GM18511 (cell line): ENCODE data around the gene DUOXA2.
"Not testable (repeated sequence)": the region's sequence is repeated elsewhere in the genome, so short reads cannot be mapped to it uniquely, and the experiment has no call there.

Source experiments
- ATAC-seq: cut with Tn5 transposase; IDR thresholded peaks from one replicate; pipeline ENCODE4 v1.9.1; 2021; ENCODE audit warnings: mild to moderate bottlenecking, moderate library complexity; ENCODE audit not compliant: unreplicated experiment

DUOXA2 gene

GRCh38 chr15:45114076-45114750 is at the start of gene DUOXA2, which contains the start of gene DUOX2:
Gene DUOXA2 (plus strand): TSS chr15:45114326. CDS start chr15:45114606, 280 bp downstream.
Gene DUOX2 (minus strand): TSS chr15:45114172. CDS start chr15:45113411, 761 bp downstream.
- ATAC-seq, result no peak

DNA sequence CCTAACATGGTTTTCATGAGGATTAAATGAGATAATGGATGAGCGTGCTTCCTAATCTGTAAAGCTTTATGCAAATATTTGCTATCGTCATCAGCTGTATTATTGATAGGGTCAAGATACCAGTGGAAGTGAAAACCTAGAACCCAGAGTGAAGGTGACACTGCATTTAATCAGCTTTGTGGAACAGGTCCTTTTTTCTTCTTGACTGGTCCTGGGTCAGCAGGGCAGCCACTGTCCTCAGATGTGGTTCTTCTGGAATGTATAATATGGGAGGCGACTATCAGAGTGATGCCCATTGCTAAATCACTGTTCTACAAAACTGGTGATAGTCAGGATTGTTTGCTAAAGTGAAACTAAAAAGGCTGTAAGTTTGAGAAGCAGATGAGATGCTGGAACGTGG is 49.7 kb upstream of the DUOXA2 start:
- no peak for ATAC-seq

DNA sequence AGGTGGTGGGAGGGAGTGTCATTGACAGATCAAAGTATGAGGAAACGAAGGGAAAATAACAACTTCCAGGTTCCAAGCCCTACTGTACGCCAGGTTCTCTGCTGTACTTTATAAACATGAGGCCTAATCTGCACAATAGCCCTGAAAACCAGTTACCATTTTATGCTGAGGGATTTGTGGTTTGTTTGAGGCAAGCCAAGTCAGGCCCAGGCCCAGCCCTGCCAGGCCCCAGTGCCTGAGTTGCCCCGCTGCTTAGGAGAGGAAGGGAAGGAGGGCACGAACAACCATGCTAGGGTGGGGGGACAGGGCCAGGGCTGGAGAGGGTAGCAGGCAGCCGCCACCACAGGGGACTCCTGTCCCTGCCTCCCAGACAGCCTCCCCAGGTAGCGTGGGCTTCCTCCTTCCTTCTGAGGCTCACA is 44.2 kb upstream of the DUOXA2 start:
- ATAC-seq, result not testable (repeated sequence)

GRCh38 chr15:45073602-45074001 is 40.5 kb upstream of the DUOXA2 start:
- not testable (repeated sequence) for ATAC-seq

DNA sequence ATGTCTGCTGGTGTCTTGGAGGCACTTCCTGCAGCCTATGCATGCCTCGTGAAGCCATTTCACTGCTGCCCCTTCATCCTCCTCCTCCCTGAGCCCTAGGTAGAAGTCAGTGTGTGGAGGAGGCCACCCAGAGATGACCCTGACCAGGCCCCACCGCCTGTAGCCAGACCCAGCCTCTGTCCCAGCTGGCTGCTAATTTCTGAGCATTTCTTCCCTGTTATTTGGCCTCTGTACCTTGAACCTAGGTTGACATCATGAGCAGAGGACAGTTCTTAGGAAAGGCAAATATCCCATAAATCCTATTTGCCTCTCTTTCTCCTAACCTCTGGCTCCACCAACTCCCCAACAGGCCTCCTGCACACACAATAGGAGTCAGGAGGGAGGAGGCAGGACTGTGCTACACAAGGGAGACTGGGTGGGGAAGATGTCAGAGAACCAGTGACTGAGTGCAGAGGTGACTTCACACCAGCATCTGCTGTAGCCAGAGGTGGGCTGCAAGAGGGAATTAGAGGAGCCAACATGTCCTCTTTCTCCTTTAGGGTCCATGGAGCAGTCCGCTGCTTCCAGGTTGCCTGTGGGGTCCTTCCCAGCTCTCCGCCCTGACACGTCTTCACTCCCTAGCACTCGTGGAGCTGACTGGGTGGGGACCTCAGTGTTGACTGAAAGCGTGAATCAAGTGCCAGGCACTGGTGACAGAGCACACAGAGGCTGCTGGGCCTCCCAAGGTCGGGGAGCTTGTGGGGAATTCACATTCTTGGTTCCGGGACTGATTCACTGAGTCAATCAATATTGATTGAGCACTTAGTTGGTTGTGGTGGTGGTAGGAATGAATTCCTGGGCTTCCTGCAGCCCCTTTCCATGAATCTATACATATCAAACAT is 38.4 kb upstream of the DUOXA2 start:
- not testable (repeated sequence) for ATAC-seq

GRCh38 chr15:45077391-45077790 is 36.7 kb upstream of the DUOXA2 start:
- not testable (repeated sequence) for ATAC-seq

- not testable (repeated sequence) for ATAC-seq
Observed at GRCh38 chr15:45079201-45079600, 34.9 kb upstream of the DUOXA2 start.

DNA sequence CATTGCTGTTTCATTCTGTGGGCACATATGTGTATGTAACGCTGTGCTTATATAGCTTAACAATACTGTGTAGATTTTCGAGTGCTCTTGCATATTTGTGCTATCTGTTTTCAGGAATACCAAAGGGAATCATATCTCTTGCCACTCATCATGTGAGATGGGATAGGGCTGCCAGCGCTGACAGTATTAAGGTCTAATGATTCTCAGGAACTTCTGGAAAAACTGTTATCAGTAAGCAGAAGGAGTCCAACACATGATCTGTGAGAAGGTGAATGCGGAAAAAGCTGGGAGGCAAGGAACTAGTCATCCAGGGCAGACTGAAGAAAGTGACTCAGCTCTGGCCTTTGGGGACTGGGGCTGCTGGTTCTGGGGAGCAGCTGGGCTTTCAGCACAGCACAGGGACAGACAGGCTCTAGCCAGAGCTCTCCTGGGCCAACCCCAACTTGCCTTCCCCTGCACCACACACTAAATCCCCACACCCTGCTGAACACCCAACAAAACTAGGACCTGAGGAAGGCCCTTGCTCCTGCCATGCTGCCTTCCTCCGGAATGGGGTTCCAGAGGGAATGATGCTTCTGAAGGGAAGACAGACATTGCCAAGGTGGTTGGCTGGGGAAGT is 34.4 kb upstream of the DUOXA2 start:
- ATAC-seq, result not testable (repeated sequence)

DNA sequence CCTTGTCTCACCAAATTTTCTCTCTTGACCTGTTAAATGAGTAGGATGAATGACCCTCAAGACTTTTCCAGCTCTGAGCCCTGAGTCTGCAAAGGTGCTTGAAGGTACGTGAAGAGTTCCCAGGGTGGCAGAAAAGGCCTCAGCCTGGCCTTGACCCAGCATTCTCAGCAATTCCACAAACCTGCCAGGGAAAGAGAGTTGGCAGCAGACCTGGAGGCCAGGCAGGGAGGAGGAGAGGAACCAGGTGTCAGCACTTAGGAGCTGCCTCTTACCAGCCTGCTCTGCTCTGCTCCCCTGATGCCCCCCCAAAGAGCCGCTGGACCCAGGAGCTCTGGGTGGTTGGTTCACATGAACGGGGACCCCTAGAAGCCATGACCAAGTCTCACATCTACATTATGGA is 33.5 kb upstream of the DUOXA2 start:
- not testable (repeated sequence) for ATAC-seq

GRCh38 chr15:45082412-45082811 is 31.7 kb upstream of the DUOXA2 start:
- ATAC-seq, result not testable (repeated sequence)

- ATAC-seq, result no peak
Observed at GRCh38 chr15:45083223-45083622, 30.9 kb upstream of the DUOXA2 start.

DNA sequence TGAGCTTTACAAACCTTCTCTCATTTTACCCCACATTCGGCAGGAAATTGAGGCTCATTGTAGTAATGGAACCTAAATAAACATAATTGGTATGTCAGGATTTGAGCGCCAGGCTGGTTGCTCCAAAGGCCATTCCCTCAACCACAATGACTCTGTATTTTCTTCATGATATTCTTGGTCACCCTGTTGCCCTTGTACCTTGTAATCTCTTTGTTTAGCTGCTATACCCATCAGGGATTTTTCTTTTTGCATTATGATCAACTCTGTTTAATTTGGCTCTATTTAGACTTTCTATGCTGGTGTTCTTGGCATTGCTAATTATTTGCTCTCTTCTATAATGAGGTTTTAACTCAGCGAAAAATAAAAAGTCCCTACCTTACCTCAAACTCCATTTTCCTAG is 30.0 kb upstream of the DUOXA2 start:
- ATAC-seq, result no peak

- ATAC-seq, result no peak
Observed at GRCh38 chr15:45087513-45087912, 26.6 kb upstream of the DUOXA2 start.

- ATAC-seq, result no peak
Observed at GRCh38 chr15:45088801-45089711, 25.1 kb upstream of the DUOXA2 start.

DNA sequence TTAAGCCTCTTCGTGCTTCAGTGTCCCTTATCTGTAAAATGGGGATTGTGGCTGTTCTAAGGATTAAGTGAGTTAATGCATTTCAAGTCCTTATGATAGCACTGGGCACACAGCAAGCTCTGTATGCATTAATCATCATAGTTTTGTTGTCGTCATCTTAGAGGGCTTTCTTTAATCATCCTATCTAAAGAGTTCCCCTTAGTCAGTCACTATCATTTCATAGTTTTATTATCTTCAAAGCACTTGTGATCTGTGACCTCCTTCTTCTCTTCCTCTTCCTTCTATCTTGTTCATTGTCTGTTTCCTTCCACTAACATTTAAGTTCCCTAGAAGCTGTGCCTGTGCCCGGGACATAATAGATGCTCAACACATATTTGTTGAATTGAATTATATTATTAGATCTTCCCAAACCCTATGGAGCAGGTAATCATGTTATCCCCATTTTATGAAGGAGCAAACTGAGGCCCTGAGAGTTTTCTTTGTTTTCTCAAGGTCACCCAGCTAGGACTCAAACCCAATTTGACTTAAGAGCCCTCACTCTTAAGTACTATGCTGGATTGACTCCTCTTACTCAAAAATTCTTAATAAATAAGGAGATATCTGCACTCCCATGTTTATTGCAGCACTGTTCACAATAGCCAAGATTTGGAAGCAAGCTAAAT is 24.3 kb upstream of the DUOXA2 start:
- ATAC-seq, result no peak

GRCh38 chr15:45091161-45091560 is 23.0 kb upstream of the DUOXA2 start:
- no peak for ATAC-seq

- no peak for ATAC-seq
Observed at GRCh38 chr15:45091576-45091975, 22.6 kb upstream of the DUOXA2 start.

DNA sequence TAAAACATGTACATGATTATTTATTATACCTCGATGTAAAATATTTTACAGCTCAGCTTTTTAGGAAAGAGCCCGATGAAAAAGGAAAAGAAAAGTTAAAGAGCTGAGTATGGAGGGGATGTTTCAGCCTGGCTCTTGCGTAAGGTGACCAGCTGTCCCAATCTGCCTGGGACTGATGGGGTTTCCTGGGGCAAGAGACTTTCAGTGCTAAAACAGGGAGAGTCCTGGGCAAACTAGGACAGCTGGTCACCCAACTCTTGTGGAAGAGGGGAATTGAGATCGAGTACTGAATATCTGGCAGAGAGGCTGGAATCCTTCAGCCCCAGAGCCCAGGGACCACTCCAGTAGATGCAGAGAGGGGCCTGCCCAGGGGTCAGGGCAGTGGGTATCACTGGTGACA is 21.1 kb upstream of the DUOXA2 start:
- ATAC-seq, result no peak

DNA sequence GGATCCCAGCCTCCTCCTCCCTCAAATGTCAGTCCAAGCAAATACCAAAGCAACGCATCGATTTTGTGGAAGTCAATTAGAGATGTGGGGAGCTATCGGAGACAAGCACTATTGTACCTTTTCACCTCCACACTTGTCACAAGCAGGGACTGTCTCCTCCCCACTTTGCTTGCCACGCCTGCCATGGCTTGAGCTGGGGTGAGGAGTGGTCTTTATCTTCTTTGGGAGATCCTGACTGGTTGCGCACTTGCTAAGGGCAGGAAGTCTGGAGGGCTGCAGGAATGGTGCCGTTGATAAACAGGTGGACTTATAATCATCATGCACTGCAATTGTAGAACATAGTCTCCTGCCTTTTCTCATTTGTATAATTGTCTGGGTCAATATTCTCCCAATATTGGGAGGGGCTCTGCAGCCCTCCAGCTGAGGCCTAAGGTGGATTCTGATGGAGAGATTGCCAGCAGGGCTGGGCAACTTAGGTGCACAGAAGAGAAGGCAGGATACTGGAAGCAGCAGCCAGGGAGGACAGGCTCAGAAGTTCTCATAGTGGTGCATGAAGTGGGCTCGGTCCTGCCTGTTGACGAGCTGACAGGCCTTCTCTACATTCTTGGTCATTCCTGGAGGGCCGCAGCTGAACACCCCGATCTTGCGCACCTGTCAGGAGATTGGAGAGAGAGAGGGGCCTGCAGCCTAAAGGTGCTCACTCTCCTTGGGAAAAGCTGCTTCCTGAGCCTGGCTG is 20.3 kb upstream of the DUOXA2 start:
- no peak for ATAC-seq
